H9 (cell line): Measurements from ENCODE around the gene MED15. TPM values are rescaled to one million over a fixed set of nuclear protein-coding genes. Genes with fewer than 3 reads are reported as not detected.

ENCODE experiments used
- DNase-seq: peaks from one replicate; pipeline ENCODE4 v3.0.0-alpha.2; 2017
- H2AFZ ChIP-seq: one replicate; pipeline ENCODE4 v1.6.1; 2013; ENCODE audit warnings: mild to moderate bottlenecking, low read length, control low read depth, moderate library complexity
- H2AK5ac ChIP-seq: 2 replicates; pipeline ENCODE4 v1.6.1; 2013; ENCODE audit warnings: low read length, control low read depth, mixed read lengths; ENCODE audit not compliant: insufficient read length
- H2BK120ac ChIP-seq: one replicate; pipeline ENCODE4 v1.6.1; 2013; ENCODE audit warnings: low read depth, mild to moderate bottlenecking, low read length, control low read depth, inconsistent platforms; ENCODE audit not compliant: poor library complexity, severe bottlenecking
- H2BK12ac ChIP-seq: 2 replicates; pipeline ENCODE4 v1.6.1; 2013; ENCODE audit warnings: low read length, control low read depth, mixed read lengths, low read depth; ENCODE audit not compliant: insufficient read length
- H2BK15ac ChIP-seq: 2 replicates; pipeline ENCODE4 v1.6.1; 2013; ENCODE audit warnings: low read depth, low read length, control low read depth
- H2BK20ac ChIP-seq: one replicate; pipeline ENCODE4 v1.6.1; 2013; ENCODE audit warnings: low read depth, mild to moderate bottlenecking, low read length, control low read depth, inconsistent platforms; ENCODE audit not compliant: poor library complexity, severe bottlenecking
- H2BK5ac ChIP-seq: 2 replicates; pipeline ENCODE4 v1.6.1; 2013; ENCODE audit warnings: low read length, control low read depth, mixed read lengths; ENCODE audit not compliant: insufficient read length
- H3K14ac ChIP-seq: 2 replicates; pipeline ENCODE4 v1.6.1; 2013; ENCODE audit warnings: low read length, control low read depth; ENCODE audit not compliant: insufficient read depth
- H3K18ac ChIP-seq: 2 replicates; pipeline ENCODE4 v1.6.1; 2013; ENCODE audit warnings: low read depth, mild to moderate bottlenecking, mixed read lengths, low read length, control low read depth; ENCODE audit not compliant: insufficient read length
- H3K23ac ChIP-seq: 2 replicates; pipeline ENCODE4 v1.6.1; 2013; ENCODE audit warnings: low read length, control low read depth, mixed read lengths, low read depth; ENCODE audit not compliant: insufficient read length
- H3K23me2 ChIP-seq: 2 replicates; pipeline ENCODE4 v1.6.1; 2013; ENCODE audit warnings: low read depth, mild to moderate bottlenecking, mixed read lengths, low read length, control low read depth; ENCODE audit not compliant: insufficient read length, poor library complexity, severe bottlenecking
- H3K27ac ChIP-seq: 2 replicates; pipeline ENCODE4 v1.5.1; 2013; ENCODE audit warnings: low read length, control low read depth, mixed read lengths, low read depth; ENCODE audit not compliant: insufficient read length
- H3K27me3 ChIP-seq: 2 replicates; pipeline ENCODE4 v1.6.1; 2013; ENCODE audit warnings: low read length, control low read depth, inconsistent platforms; ENCODE audit not compliant: insufficient read depth
- H3K4ac ChIP-seq: 2 replicates; pipeline ENCODE4 v1.6.1; 2013; ENCODE audit warnings: low read depth, mild to moderate bottlenecking, control low read depth, inconsistent platforms, low read length, moderate library complexity
- H3K4me1 ChIP-seq: 2 replicates; pipeline ENCODE4 v1.6.1; 2013; ENCODE audit warnings: low read length, control low read depth, inconsistent platforms; ENCODE audit not compliant: insufficient read depth
- H3K4me2 ChIP-seq: 2 replicates; pipeline ENCODE4 v1.6.1; 2013; ENCODE audit warnings: low read length, control low read depth, mixed read lengths; ENCODE audit not compliant: insufficient read length, insufficient read depth
- H3K56ac ChIP-seq: 2 replicates; pipeline ENCODE4 v1.6.1; 2013; ENCODE audit warnings: low read depth, mild to moderate bottlenecking, mixed read lengths, low read length, control low read depth; ENCODE audit not compliant: insufficient read length
- H3K79me1 ChIP-seq: 2 replicates; pipeline ENCODE4 v1.6.1; 2013; ENCODE audit warnings: low read depth, mild to moderate bottlenecking, moderate library complexity, low read length, control low read depth, inconsistent platforms; ENCODE audit not compliant: insufficient read depth, poor library complexity, severe bottlenecking
- H3K79me2 ChIP-seq: 2 replicates; pipeline ENCODE4 v1.6.1; 2013; ENCODE audit warnings: low read length, control low read depth, inconsistent platforms; ENCODE audit not compliant: insufficient read depth
- H3K9ac ChIP-seq: 2 replicates; pipeline ENCODE4 v1.6.1; 2013; ENCODE audit warnings: low read length, control low read depth, mixed read lengths; ENCODE audit not compliant: insufficient read length; ENCODE audit errors: extremely low read depth
- H3K9me3 ChIP-seq: one replicate; pipeline ENCODE4 v1.6.1; 2013; ENCODE audit warnings: low read depth, low read length, inconsistent platforms; ENCODE audit not compliant: control insufficient read depth
- H3T11ph ChIP-seq: one replicate; pipeline ENCODE4 v1.6.1; 2013; ENCODE audit warnings: mild to moderate bottlenecking, low read length, control low read depth, inconsistent platforms
- H4K20me1 ChIP-seq: one replicate; pipeline ENCODE4 v1.6.1; 2013; ENCODE audit not compliant: control insufficient read depth, insufficient read length, insufficient read depth
- H4K5ac ChIP-seq: 2 replicates; pipeline ENCODE4 v1.6.1; 2013; ENCODE audit warnings: low read depth, mild to moderate bottlenecking, mixed read lengths, low read length, control low read depth; ENCODE audit not compliant: insufficient read length
- H4K8ac ChIP-seq: replicated peaks from 2 replicates; pipeline ENCODE4 v1.6.1; 2013; ENCODE audit warnings: low read length, control low read depth, mixed read lengths, low read depth; ENCODE audit not compliant: insufficient read length
- H4K91ac ChIP-seq: 2 replicates; pipeline ENCODE4 v1.6.1; 2013; ENCODE audit warnings: low read depth, mild to moderate bottlenecking, moderate library complexity, mixed read lengths, low read length, control low read depth; ENCODE audit not compliant: insufficient read length
- H3K27ac Mint-ChIP-seq, 3 experiments: 2 replicates in 2 of 3; 3 replicates in 1 of 3; pipeline ENCODE4 v1.8.0; 2020 to 2021; ENCODE audit warnings: mixed read lengths in 3 of 3, mild to moderate bottlenecking in 1 of 3, moderate library complexity in 1 of 3
- H3K27me3 Mint-ChIP-seq: 2 replicates; pipeline ENCODE4 v1.8.0; 2021; ENCODE audit warnings: low read depth, mild to moderate bottlenecking, moderate library complexity, mixed read lengths
- H3K36me3 Mint-ChIP-seq, 3 experiments: 2 replicates in 2 of 3; 3 replicates in 1 of 3; pipeline ENCODE4 v1.8.0; 2020 to 2021; ENCODE audit warnings: low read depth in 3 of 3, mixed read lengths in 3 of 3; ENCODE audit not compliant: insufficient read depth in 1 of 3
- H3K4me1 Mint-ChIP-seq, 2 experiments: 2 replicates each; pipeline ENCODE4 v1.8.0; 2020; ENCODE audit warnings: mixed read lengths in 2 of 2
- H3K4me3 Mint-ChIP-seq, 2 experiments: 2 replicates in 1 of 2; 3 replicates in 1 of 2; pipeline ENCODE4 v1.8.0; 2020 to 2021; ENCODE audit warnings: mild to moderate bottlenecking in 2 of 2, mixed read lengths in 2 of 2, moderate library complexity in 1 of 2
- H3K9me3 Mint-ChIP-seq, 2 experiments: 2 replicates in 1 of 2; 3 replicates in 1 of 2; pipeline ENCODE4 v1.8.0; 2020; ENCODE audit warnings: mild to moderate bottlenecking in 2 of 2, mixed read lengths in 2 of 2, moderate library complexity in 1 of 2
- CTCF ChIP-seq: fragments of 200-600 bp; sonication (generic); conservative IDR thresholded peaks from 3 replicates; pipeline ENCODE4 v1.8.0; 2021; ENCODE audit warnings: antibody characterized with exemption, mild to moderate bottlenecking
- WGBS: extraction: QIAGEN DNeasy Blood & Tissue Kit; methylation state at CpG from one replicate; pipeline ENCODE4 v1.1.7; 2013; ENCODE audit warnings: missing lambda C conversion rate, low lambda C conversion rate, mixed read lengths; ENCODE audit not compliant: insufficient read length; ENCODE audit errors: extremely low coverage; 5-methylcytosine and 5-hydroxymethylcytosine counted together
- total RNA-seq: library from RNA; stranded (reverse); gene quantifications from 2 replicates; pipeline ENCODE4 v1.2.1, GENCODE V29; 2021

Gene MED15
- total RNA-seq, 1 experiment from 2014 or later = 47.4 TPM

GRCh38 chr22:20587206-20587958, 80.0 kb downstream of the MED15 start:
- Histone ChIP-seq H3K79me1 (no peaks in the 10 kb centered on the region), H3K9me3 (no peaks in the 10 kb centered on the region), H2AK5ac (no peak overlapping the region), H3K14ac (no peak overlapping the region), H3K79me2 (no peaks in the 10 kb centered on the region), H3K23me2 (no peaks in the 10 kb centered on the region), H3K18ac (no peak overlapping the region), H3T11ph (no peak overlapping the region), H2BK120ac (no peak overlapping the region), H2BK5ac (no peak overlapping the region), H3K27ac (no peak overlapping the region), H3K23ac (no peak overlapping the region), H3K4me1 (no peaks in the 10 kb centered on the region), H4K91ac (no peak overlapping the region), H2BK15ac (no peak overlapping the region), H2BK12ac (no peak overlapping the region), H3K4me2 (no peak overlapping the region), H4K5ac (no peak overlapping the region), H3K9ac (no peak overlapping the region), H3K4ac (no peak overlapping the region), H2BK20ac (no peak overlapping the region), H4K20me1 (no peaks in the 10 kb centered on the region), H4K8ac (no peak overlapping the region), H2AFZ (no peak overlapping the region), H3K27me3 (no peaks in the 10 kb centered on the region), H3K56ac (no peak overlapping the region)
- DNase-seq = no peak
- no CpG with 5 or more reads among the region's 17 CpGs for WGBS
- no peak overlapping the region for H3K27ac Mint-ChIP-seq
- TF ChIP-seq CTCF = no peak
- peaks cover 2 to 38% (median 24%) of the 10 kb centered on the region in 3 experiments; a peak in 6 of 7 replicates for H3K36me3 Mint-ChIP-seq
- H3K4me3 Mint-ChIP-seq = no peak overlapping the region
- no peaks in the 10 kb centered on the region for H3K9me3 Mint-ChIP-seq
- no peaks in the 10 kb centered on the region for H3K27me3 Mint-ChIP-seq
- H3K4me1 Mint-ChIP-seq = peaks cover 0 to 8% of the 10 kb centered on the region in 2 experiments; a peak in 2 of 4 replicates
